ENCODE results near the gene BLTP2. TPM values are rescaled to one million over a fixed set of nuclear protein-coding genes. Genes with fewer than 3 reads are reported as not detected.
"Not testable (repeated sequence)": the region's sequence is repeated elsewhere in the genome, so short reads cannot be mapped to it uniquely, and the experiment has no call there.

The BLTP2 gene
- total RNA-seq, 2 experiments from 2014 or later = 138 to 152 TPM

- ATAC-seq (no peak), DNase-seq (no peak)
- H3K9me3 Mint-ChIP-seq (ENCODE audit: low read depth) = no peaks in the 10 kb centered on the region
- peaks cover 39% of the 10 kb centered on the region for H3K4me1 Mint-ChIP-seq
- H3K27ac Mint-ChIP-seq = no peak overlapping the region
- H3K4me3 Mint-ChIP-seq = no peak overlapping the region
- ChIA-PET CTCF (interaction anchor here (0.8 to 2.3 kb wide), 4 partner anchors 19 to 55 kb away, joined by 3 to 18 read pairs (median 8); partner anchors contain the start of gene BLTP2), POLR2A (interaction anchor here (0.6 kb wide), 1 partner anchor 45 kb away, joined by 3 read pairs; no protein-coding TSS in a partner anchor)
- intact Hi-C loops (cut with DNase I, micrococcal nuclease) = no loop called here
- no peaks in the 10 kb centered on the region for H3K27me3 Mint-ChIP-seq
- peaks cover 47% of the 10 kb centered on the region for H3K36me3 Mint-ChIP-seq (ENCODE audit: low read depth)
These were observed 22.9 kb upstream of the BLTP2 start for GRCh38 chr17:28667870-28668269.

- ATAC-seq (no peak), DNase-seq (no peak)
- H3K27ac Mint-ChIP-seq = no peak overlapping the region
- no peak overlapping the region for H3K4me3 Mint-ChIP-seq
- ChIA-PET CTCF (interaction anchor here (1.2 to 6.8 kb wide), 2 partner anchors 20 to 45 kb away, joined by 3 to 125 read pairs; partner anchors contain the start of gene BLTP2), POLR2A (no interaction called here)
- H3K4me1 Mint-ChIP-seq = peaks cover 42% of the 10 kb centered on the region
- intact Hi-C loops (cut with DNase I, micrococcal nuclease) = no loop called here
- no peaks in the 10 kb centered on the region for H3K9me3 Mint-ChIP-seq (ENCODE audit: low read depth)
- no peaks in the 10 kb centered on the region for H3K27me3 Mint-ChIP-seq
- H3K36me3 Mint-ChIP-seq (ENCODE audit: low read depth) = peaks cover 40% of the 10 kb centered on the region
These were observed 21.0 kb upstream of the BLTP2 start for GRCh38 chr17:28665994-28666393.

GRCh38 chr17:28663723-28664122 lies 18.8 kb upstream of the BLTP2 start:
- Mint-ChIP-seq H3K36me3 (ENCODE audit: low read depth) (peaks cover 46% of the 10 kb centered on the region), H3K4me1 (peaks cover 54% of the 10 kb centered on the region), H3K27me3 (no peaks in the 10 kb centered on the region), H3K4me3 (peak overlapping the region; percentile 94), H3K27ac (peak overlapping the region; percentile 99), H3K9me3 (ENCODE audit: low read depth) (no peaks in the 10 kb centered on the region)
- ATAC-seq (no peak), DNase-seq (no peak)
- intact Hi-C loops (cut with DNase I, micrococcal nuclease) = loop anchor here (5.0 kb wide), 7 partner anchors 49 to 904 kb away; partner anchors contain the start of genes ABHD15 (in 1 of the 2), ALDOC (in 1 of the 2), DHRS13 (in 1 of the 2) and NUFIP2 (in 1 of the 2)
- CTCF ChIA-PET = interaction anchor here (0.7 to 6.8 kb wide), 3 partner anchors 12 to 624 kb away, joined by 3 to 125 read pairs (median 3); partner anchors contain the start of gene BLTP2
- POLR2A ChIA-PET = interaction anchor here (0.6 kb wide), 1 partner anchor 443 kb away, joined by 4 read pairs; no protein-coding TSS in a partner anchor

- intact Hi-C loops (cut with DNase I, micrococcal nuclease) = loop anchor here (1.0 to 5.0 kb wide), 12 partner anchors 17 to 905 kb away; partner anchors contain the start of genes PHF12 (in 2 of the 2), PROCA1 (in 2 of the 2), ABHD15 (in 1 of the 2) and ALDOC (in 1 of the 2)
- no peak for ATAC-seq
- Mint-ChIP-seq H3K4me1 (peaks cover 49% of the 10 kb centered on the region), H3K27ac (peak overlapping the region; percentile 99), H3K4me3 (peak overlapping the region; percentile 94), H3K27me3 (no peaks in the 10 kb centered on the region), H3K9me3 (ENCODE audit: low read depth) (no peaks in the 10 kb centered on the region), H3K36me3 (ENCODE audit: low read depth) (peaks cover 51% of the 10 kb centered on the region)
- ChIA-PET CTCF (interaction anchor here (0.9 to 6.8 kb wide), 8 partner anchors 9 to 289 kb away, joined by 3 to 125 read pairs (median 4); partner anchors contain the start of genes ALDOC, BLTP2 and RPL23A), POLR2A (interaction anchor here (0.6 to 3.6 kb wide), 5 partner anchors 12 to 289 kb away, joined by 3 to 23 read pairs (median 9); partner anchors contain the start of genes BLTP2 and PHF12)
- DNase-seq = no peak
These were observed 17.5 kb upstream of the BLTP2 start for GRCh38 chr17:28662527-28662829.

- DNase-seq = peak; percentile 98
- Mint-ChIP-seq H3K4me1 (peaks cover 48% of the 10 kb centered on the region), H3K4me3 (peak within 1 kb of the TSS; percentile 94), H3K27me3 (no peaks in the 10 kb centered on the region), H3K36me3 (ENCODE audit: low read depth) (peaks cover 50% of the 10 kb centered on the region), H3K9me3 (ENCODE audit: low read depth) (no peaks in the 10 kb centered on the region), H3K27ac (peak within 1 kb of the TSS; percentile 99)
- intact Hi-C loops (cut with DNase I, micrococcal nuclease) = loop anchor here (1.0 to 5.0 kb wide), 13 partner anchors 17 to 905 kb away; partner anchors contain the start of genes BLTP2 (in 2 of the 2), PHF12 (in 2 of the 2), PROCA1 (in 2 of the 2) and ABHD15 (in 1 of the 2)
- ChIA-PET POLR2A (interaction anchor here (0.6 to 3.6 kb wide), 13 partner anchors 12 to 743 kb away, joined by 3 to 23 read pairs (median 4); partner anchors contain the start of genes BLTP2, PHF12, PIGS and RPL23A), CTCF (interaction anchor here (0.6 to 6.8 kb wide), 14 partner anchors 9 to 521 kb away, joined by 3 to 125 read pairs (median 4); partner anchors contain the start of genes ALDOC, BLTP2, PROCA1 and RPL23A)
- ATAC-seq = peak; percentile 87
These were observed 16.9 kb upstream of the BLTP2 start, which contains the start of the genes SDF2 and SUPT6H for GRCh38 chr17:28661635-28662526. Gene SDF2, minus strand, starts transcription at chr17:28661906. Its CDS starts 30 bp downstream, at chr17:28661876. Gene SUPT6H, plus strand, starts transcription at chr17:28662205. Its CDS starts 11,197 bp downstream, at chr17:28673402.

- DNase-seq; H3K27ac Mint-ChIP-seq; ATAC-seq; CTCF ChIA-PET; intact Hi-C loops (cut with DNase I, micrococcal nuclease); H3K9me3 Mint-ChIP-seq (ENCODE audit: low read depth); H3K27me3 Mint-ChIP-seq; POLR2A ChIA-PET: not testable (repeated sequence)
- peaks cover 40% of the 10 kb centered on the region for H3K4me1 Mint-ChIP-seq
- H3K36me3 Mint-ChIP-seq (ENCODE audit: low read depth) = peaks cover 39% of the 10 kb centered on the region
- H3K4me3 Mint-ChIP-seq = peak overlapping the region; percentile 94
These were observed 14.5 kb upstream of the BLTP2 start for GRCh38 chr17:28659497-28659881.

GRCh38 chr17:28658766-28659496 lies 14.0 kb upstream of the BLTP2 start:
- H3K9me3 Mint-ChIP-seq (ENCODE audit: low read depth); H3K27me3 Mint-ChIP-seq; ATAC-seq; H3K4me3 Mint-ChIP-seq; DNase-seq; H3K27ac Mint-ChIP-seq; POLR2A ChIA-PET; intact Hi-C loops (cut with DNase I, micrococcal nuclease): not testable (repeated sequence)
- H3K36me3 Mint-ChIP-seq (ENCODE audit: low read depth) = peaks cover 37% of the 10 kb centered on the region
- CTCF ChIA-PET = interaction anchor here (1.4 kb wide), 1 partner anchor 12 kb away, joined by 7 read pairs; no protein-coding TSS in a partner anchor
- peaks cover 35% of the 10 kb centered on the region for H3K4me1 Mint-ChIP-seq

GRCh38 chr17:28658342-28658741 lies 13.4 kb upstream of the BLTP2 start:
- CTCF ChIA-PET = interaction anchor here (1.4 to 1.6 kb wide), 2 partner anchors 9 to 11 kb away, joined by 4 to 7 read pairs; no protein-coding TSS in a partner anchor
- ATAC-seq; POLR2A ChIA-PET; H3K9me3 Mint-ChIP-seq (ENCODE audit: low read depth); H3K4me3 Mint-ChIP-seq; H3K27me3 Mint-ChIP-seq; H3K27ac Mint-ChIP-seq; intact Hi-C loops (cut with DNase I, micrococcal nuclease); DNase-seq: not testable (repeated sequence)
- Mint-ChIP-seq H3K4me1 (peaks cover 30% of the 10 kb centered on the region), H3K36me3 (ENCODE audit: low read depth) (peaks cover 33% of the 10 kb centered on the region)

GRCh38 chr17:28657756-28658155 lies 12.8 kb upstream of the BLTP2 start:
- POLR2A ChIA-PET = interaction anchor here (0.6 kb wide), 1 partner anchor 56 kb away, joined by 9 read pairs; no protein-coding TSS in a partner anchor
- CTCF ChIA-PET = interaction anchor here (0.7 to 1.6 kb wide), 3 partner anchors 9 to 14 kb away, joined by 3 to 7 read pairs (median 4); no protein-coding TSS in a partner anchor
- no peaks in the 10 kb centered on the region for H3K27me3 Mint-ChIP-seq

GRCh38 chr17:28655160-28655559 lies 10.2 kb upstream of the BLTP2 start:
- Mint-ChIP-seq H3K27ac (peak overlapping the region; percentile 6), H3K36me3 (ENCODE audit: low read depth) (peaks cover 25% of the 10 kb centered on the region)
- POLR2A ChIA-PET = interaction anchor here (0.6 kb wide), 1 partner anchor 38 kb away, joined by 5 read pairs; no protein-coding TSS in a partner anchor

More at GRCh38 chr17:28657756-28658155, 12.8 kb upstream of the BLTP2 start:
- intact Hi-C loops (cut with DNase I, micrococcal nuclease) = no loop called here
- Mint-ChIP-seq H3K27ac (no peak overlapping the region), H3K4me3 (no peak overlapping the region), H3K36me3 (ENCODE audit: low read depth) (peaks cover 32% of the 10 kb centered on the region), H3K9me3 (ENCODE audit: low read depth) (no peaks in the 10 kb centered on the region), H3K4me1 (peaks cover 24% of the 10 kb centered on the region)
- ATAC-seq = no peak
- DNase-seq = no peak

More at GRCh38 chr17:28655160-28655559, 10.2 kb upstream of the BLTP2 start:
- intact Hi-C loops (cut with DNase I, micrococcal nuclease) = no loop called here
- CTCF ChIA-PET = no interaction called here
- H3K9me3 Mint-ChIP-seq (ENCODE audit: low read depth) = no peaks in the 10 kb centered on the region
- DNase-seq = no peak
- ATAC-seq = peak; percentile 30
- no peaks in the 10 kb centered on the region for H3K27me3 Mint-ChIP-seq
- no peak overlapping the region for H3K4me3 Mint-ChIP-seq
- peaks cover 14% of the 10 kb centered on the region for H3K4me1 Mint-ChIP-seq

Data from activated CD4-positive, alpha-beta T cell treated with anti-CD3 and anti-CD28 coated beads for 36 hours (primary cell).